Progenitor cell of endocrine pancreas (in vitro differentiated cells): ENCODE results near the gene MAML2. TPM values are rescaled to one million over a fixed set of nuclear protein-coding genes. Genes with fewer than 3 reads are reported as not detected.
A peak's percentile ranks its signal among the peaks of the same experiment; 100 is the strongest.

Source experiments
- DNase-seq: peaks from one replicate; pipeline ENCODE4 v3.0.0; 2021; ENCODE audit warnings: low spot score; ENCODE audit not compliant: unreplicated experiment
- H3K27ac Mint-ChIP-seq: 2 replicates; pipeline ENCODE4 v1.8.0; 2021; ENCODE audit warnings: mild to moderate bottlenecking, moderate library complexity, mixed read lengths
- H3K27me3 Mint-ChIP-seq: 2 replicates; pipeline ENCODE4 v1.8.0; 2021; ENCODE audit warnings: mixed read lengths
- H3K36me3 Mint-ChIP-seq: 2 replicates; pipeline ENCODE4 v1.8.0; 2022; ENCODE audit warnings: mixed read lengths; ENCODE audit not compliant: insufficient read depth
- H3K4me1 Mint-ChIP-seq: 2 replicates; pipeline ENCODE4 v1.8.0; 2021; ENCODE audit warnings: low read depth, mixed read lengths
- H3K4me3 Mint-ChIP-seq: 2 replicates; pipeline ENCODE4 v1.8.0; 2021; ENCODE audit warnings: low read depth, mild to moderate bottlenecking, moderate library complexity, mixed read lengths
- H3K9me3 Mint-ChIP-seq: 2 replicates; pipeline ENCODE4 v1.8.0; 2021; ENCODE audit warnings: low read depth, mixed read lengths
- total RNA-seq: library from RNA; stranded (reverse); gene quantifications from 2 replicates; pipeline ENCODE4 v1.2.1, GENCODE V29; 2021
- TF ChIP-seq, protein P1 (sequence below): fragments of 200-600 bp; sonication (generic); IDR thresholded peaks from one replicate; pipeline ENCODE4 v1.5.0; 2021; ENCODE audit warnings: antibody characterized with exemption, mild to moderate bottlenecking; ENCODE audit not compliant: unreplicated experiment

Gene MAML2
- total RNA-seq, 1 donor from 2014 or later = 17.6 TPM

DNA sequence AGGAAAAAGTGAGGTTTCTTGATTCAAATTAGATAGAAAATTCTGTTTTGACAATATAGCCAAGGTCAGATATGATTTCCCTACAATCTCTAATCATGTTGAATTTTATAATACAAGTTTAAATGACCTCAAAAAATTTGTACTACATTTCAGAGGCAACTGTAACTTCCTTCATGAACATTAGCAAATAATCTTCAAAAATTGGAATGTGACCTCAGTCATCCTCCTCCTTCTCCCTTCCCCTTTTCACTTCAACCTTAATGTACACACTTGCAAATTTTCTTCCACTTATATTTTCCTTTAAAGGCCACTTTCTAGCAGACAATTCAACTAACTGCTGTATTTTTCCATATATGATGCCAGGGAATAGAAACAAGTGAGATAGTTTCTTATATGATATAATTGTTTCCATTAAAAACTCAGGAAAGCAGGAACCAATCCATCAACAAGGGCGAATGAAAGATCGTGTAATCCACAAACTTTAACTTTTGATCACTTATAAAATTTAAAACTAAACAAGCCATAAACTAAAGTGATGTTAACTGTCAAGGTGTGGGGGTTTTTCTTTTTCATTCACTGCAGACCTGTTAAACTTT lies 60.3 kb downstream of the MAML2 start:
- DNase-seq = no peak
- Mint-ChIP-seq H3K27me3 (no peaks in the 10 kb centered on the region), H3K9me3 (peaks cover 8% of the 10 kb centered on the region), H3K27ac (no peak overlapping the region), H3K36me3 (peaks cover 8% of the 10 kb centered on the region), H3K4me3 (no peak overlapping the region), H3K4me1 (peaks cover 20% of the 10 kb centered on the region)
- TF ChIP-seq, protein P1, sequence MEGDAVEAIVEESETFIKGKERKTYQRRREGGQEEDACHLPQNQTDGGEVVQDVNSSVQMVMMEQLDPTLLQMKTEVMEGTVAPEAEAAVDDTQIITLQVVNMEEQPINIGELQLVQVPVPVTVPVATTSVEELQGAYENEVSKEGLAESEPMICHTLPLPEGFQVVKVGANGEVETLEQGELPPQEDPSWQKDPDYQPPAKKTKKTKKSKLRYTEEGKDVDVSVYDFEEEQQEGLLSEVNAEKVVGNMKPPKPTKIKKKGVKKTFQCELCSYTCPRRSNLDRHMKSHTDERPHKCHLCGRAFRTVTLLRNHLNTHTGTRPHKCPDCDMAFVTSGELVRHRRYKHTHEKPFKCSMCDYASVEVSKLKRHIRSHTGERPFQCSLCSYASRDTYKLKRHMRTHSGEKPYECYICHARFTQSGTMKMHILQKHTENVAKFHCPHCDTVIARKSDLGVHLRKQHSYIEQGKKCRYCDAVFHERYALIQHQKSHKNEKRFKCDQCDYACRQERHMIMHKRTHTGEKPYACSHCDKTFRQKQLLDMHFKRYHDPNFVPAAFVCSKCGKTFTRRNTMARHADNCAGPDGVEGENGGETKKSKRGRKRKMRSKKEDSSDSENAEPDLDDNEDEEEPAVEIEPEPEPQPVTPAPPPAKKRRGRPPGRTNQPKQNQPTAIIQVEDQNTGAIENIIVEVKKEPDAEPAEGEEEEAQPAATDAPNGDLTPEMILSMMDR = no peak

DNA sequence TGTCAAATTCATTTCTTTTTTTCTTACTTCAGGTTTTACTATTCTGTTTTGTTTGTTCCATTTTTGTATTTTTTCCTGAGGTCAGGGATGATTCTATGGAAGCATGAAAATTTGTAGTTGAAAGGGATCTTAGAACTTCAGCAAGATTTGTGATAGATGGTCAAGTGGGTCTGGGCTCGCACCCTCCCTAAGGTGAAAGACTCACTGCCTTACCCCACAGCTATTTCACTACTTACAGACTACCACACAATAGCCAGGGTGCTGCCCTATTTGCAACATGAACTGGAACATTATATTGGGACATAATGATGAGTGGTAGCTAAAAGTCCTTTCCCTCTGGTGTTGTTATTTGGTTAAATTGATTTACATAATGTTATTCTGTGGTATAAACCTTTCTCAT lies 62.6 kb downstream of the MAML2 start:
- peaks cover 3% of the 10 kb centered on the region for H3K9me3 Mint-ChIP-seq
- peaks cover 27% of the 10 kb centered on the region for H3K4me1 Mint-ChIP-seq
- no peak for DNase-seq
- peaks cover 6% of the 10 kb centered on the region for H3K36me3 Mint-ChIP-seq
- no peak overlapping the region for H3K4me3 Mint-ChIP-seq
- TF ChIP-seq, protein P1 = no peak
- no peaks in the 10 kb centered on the region for H3K27me3 Mint-ChIP-seq
- H3K27ac Mint-ChIP-seq = no peak overlapping the region

DNA sequence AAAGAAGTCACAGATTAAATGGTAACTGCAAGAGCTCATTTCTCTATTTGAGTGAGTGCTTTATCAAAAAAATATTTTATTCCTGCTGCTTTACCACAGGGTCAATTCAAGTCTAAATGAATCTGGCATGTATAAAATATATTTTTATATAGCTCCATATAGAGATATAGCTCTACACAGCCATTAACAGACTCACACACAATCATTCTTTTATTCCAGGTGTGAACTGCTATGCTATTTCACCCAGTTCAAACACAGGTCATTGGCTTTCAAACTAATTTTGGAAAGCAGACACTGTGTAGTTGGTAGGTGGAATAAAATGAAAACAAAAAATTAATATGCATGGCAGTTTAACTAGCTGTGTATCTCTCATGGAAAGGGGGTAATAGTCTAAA lies 63.1 kb downstream of the MAML2 start:
- peaks cover 27% of the 10 kb centered on the region for H3K4me1 Mint-ChIP-seq
- no peaks in the 10 kb centered on the region for H3K9me3 Mint-ChIP-seq
- no peak for DNase-seq
- H3K27me3 Mint-ChIP-seq = no peaks in the 10 kb centered on the region
- H3K27ac Mint-ChIP-seq = peak overlapping the region; percentile 18
- H3K4me3 Mint-ChIP-seq = no peak overlapping the region
- TF ChIP-seq, protein P1 = no peak
- peaks cover 3% of the 10 kb centered on the region for H3K36me3 Mint-ChIP-seq

DNA sequence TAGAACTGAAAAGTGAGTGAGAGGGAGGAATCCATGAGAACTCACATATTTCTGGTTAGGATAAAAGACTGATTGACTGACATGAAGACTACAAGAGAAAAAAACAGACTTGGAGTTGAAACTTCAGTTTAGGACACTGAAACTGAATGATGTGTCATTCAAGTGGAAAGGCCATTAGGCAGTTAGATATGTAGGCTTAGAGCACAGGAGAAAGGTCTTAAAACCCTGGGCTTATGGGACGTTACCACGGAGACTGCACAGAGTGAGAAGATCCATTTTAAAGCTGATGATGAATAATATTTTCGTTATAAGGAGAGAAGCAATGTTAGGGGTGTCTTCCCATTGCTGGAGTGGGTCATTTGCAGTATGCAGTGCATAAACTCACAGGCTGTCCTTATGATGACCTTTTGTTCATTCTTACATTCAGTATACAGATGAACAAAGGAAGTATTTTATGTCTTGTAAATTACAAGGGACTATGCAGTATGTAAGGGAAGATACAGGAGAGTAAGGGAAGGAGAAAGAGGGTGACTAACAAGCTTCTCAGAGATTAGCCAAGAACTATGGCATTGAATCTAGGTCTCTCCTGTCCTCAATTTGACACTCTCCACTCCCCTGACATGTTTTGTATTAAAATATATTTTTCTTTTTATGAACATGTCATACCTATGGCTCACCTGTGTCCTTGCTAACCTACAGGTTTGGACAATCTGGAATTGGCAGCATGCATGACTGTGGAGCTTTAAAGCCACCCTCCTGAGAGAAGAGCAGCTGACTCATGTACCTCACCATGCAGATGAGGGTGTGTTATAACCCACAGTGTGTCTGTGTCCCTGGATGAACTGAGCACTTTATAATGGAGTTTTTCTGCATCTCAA lies 63.7 kb downstream of the MAML2 start:
- H3K9me3 Mint-ChIP-seq = no peaks in the 10 kb centered on the region
- H3K4me3 Mint-ChIP-seq = no peak overlapping the region
- H3K4me1 Mint-ChIP-seq = peaks cover 28% of the 10 kb centered on the region
- peak overlapping the region; percentile 18 for H3K27ac Mint-ChIP-seq
- TF ChIP-seq, protein P1 = no peak
- no peaks in the 10 kb centered on the region for H3K27me3 Mint-ChIP-seq
- no peak for DNase-seq
- H3K36me3 Mint-ChIP-seq = peaks cover 3% of the 10 kb centered on the region

DNA sequence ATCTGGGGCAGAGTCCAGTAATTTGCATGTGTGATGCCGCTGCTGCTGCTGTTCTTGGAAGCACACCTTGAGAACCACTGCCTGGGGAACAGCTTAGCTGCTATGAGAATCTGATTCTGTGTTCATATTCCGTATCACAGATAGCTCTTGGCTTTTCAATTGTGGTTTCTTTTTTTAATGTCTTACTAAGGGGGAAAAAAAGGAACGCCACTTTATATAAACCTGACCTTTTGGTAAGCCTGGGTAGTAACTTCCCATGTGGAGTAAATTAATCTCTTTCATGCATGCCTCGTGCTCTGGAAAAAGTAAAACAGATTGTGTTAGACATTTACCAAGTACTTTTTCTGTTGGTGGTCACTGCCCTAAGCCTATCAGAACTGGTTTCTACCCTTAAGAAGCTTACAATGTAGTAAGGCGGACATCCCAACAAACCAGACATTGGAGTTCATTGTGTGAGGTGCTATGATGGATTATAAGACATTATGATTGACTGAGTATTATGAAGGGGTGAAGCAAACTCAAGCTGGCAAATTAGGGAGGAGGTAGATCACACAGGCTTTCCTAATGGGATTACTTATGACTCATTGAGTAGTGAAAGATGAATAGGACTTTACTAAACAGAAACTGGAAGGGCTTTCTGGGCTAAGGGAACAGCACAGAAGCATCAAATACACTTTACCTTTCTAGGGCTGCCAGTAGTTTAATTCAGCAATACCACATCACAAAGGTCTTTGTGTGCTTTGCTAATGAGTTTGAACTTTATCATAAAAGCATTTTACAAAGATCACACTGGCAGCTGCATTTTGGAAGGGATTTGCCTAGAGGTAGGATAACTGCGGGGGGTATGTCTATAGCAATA lies 64.7 kb downstream of the MAML2 start:
- Mint-ChIP-seq H3K27me3 (no peaks in the 10 kb centered on the region), H3K36me3 (peaks cover 3% of the 10 kb centered on the region), H3K9me3 (no peaks in the 10 kb centered on the region), H3K4me1 (peaks cover 32% of the 10 kb centered on the region), H3K27ac (peak overlapping the region; percentile 14), H3K4me3 (no peak overlapping the region)
- TF ChIP-seq, protein P1 = no peak
- DNase-seq = no peak
